Measurements from ENCODE around the gene ASTN2.

ASTN2 gene

GRCh38 chr9:117103438-117104110, 311.3 kb downstream of the ASTN2 start:
- DNase-seq = no peak

- no peak for DNase-seq
Observed at GRCh38 chr9:117101008-117101407, 313.8 kb downstream of the ASTN2 start.

- no peak for DNase-seq
Observed at GRCh38 chr9:117098331-117098730, 316.5 kb downstream of the ASTN2 start.

- DNase-seq = no peak
Observed at GRCh38 chr9:117097761-117098160, 317.1 kb downstream of the ASTN2 start.

- DNase-seq = no peak
Observed at GRCh38 chr9:117096138-117096537, 318.7 kb downstream of the ASTN2 start.

- no peak for DNase-seq
Observed at GRCh38 chr9:117095081-117095480, 319.8 kb downstream of the ASTN2 start.

GRCh38 chr9:117093891-117094844, 320.7 kb downstream of the ASTN2 start:
- no peak for DNase-seq

- DNase-seq = no peak
Observed at GRCh38 chr9:117092582-117092981, 322.3 kb downstream of the ASTN2 start.

GRCh38 chr9:117091529-117091928, 323.3 kb downstream of the ASTN2 start:
- no peak for DNase-seq

GRCh38 chr9:117088786-117089185, 326.1 kb downstream of the ASTN2 start:
- no peak for DNase-seq

GRCh38 chr9:117088140-117088539, 326.7 kb downstream of the ASTN2 start:
- DNase-seq = no peak

GRCh38 chr9:117084221-117084620, 330.6 kb downstream of the ASTN2 start:
- DNase-seq = no peak

GRCh38 chr9:117083559-117083958, 331.3 kb downstream of the ASTN2 start:
- DNase-seq = no peak

GRCh38 chr9:117081641-117082317, 333.1 kb downstream of the ASTN2 start:
- no peak for DNase-seq

GRCh38 chr9:117080765-117081390, 334.0 kb downstream of the ASTN2 start:
- DNase-seq = no peak

- no peak for DNase-seq
Observed at GRCh38 chr9:117076571-117077290, 338.1 kb downstream of the ASTN2 start.

GRCh38 chr9:117075636-117076035, 339.2 kb downstream of the ASTN2 start:
- no peak for DNase-seq

- DNase-seq = no peak
Observed at GRCh38 chr9:117074784-117075520, 339.9 kb downstream of the ASTN2 start.

GRCh38 chr9:117074342-117074662, 340.6 kb downstream of the ASTN2 start:
- DNase-seq = no peak

GRCh38 chr9:117073539-117074341, 341.1 kb downstream of the ASTN2 start:
- no peak for DNase-seq

GRCh38 chr9:117073071-117073470, 341.8 kb downstream of the ASTN2 start:
- no peak for DNase-seq

Measured in effector CD8-positive, alpha-beta T cell (primary cell).